ENCODE results near the gene GPR31.

GPR31 gene

GRCh38 chr6:167121335-167121841 is 36.4 kb downstream of the GPR31 start:
- Histone ChIP-seq H3K36me3 (ENCODE audit: insufficient read depth, low read length) (no peaks in the 10 kb centered on the region), H3K4me3 (ENCODE audit: low read length, poor library complexity, severe bottlenecking) (no peak overlapping the region), H3K9me2 (replicated peaks; ENCODE audit: low read depth, low read length) (no peaks in the 10 kb centered on the region), H2AFZ (ENCODE audit: low read length) (no peak overlapping the region), H4K20me1 (ENCODE audit: insufficient read depth, low read length, poor library complexity, severe bottlenecking) (no peaks in the 10 kb centered on the region), H3F3A (ENCODE audit: low read depth) (no peaks in the 10 kb centered on the region), H3K79me2 (ENCODE audit: insufficient read depth, low read length) (no peaks in the 10 kb centered on the region), H3K9me3 (ENCODE audit: insufficient read depth, low read depth, low read length) (no peaks in the 10 kb centered on the region), H3K4me2 (ENCODE audit: low read depth, low read length, poor library complexity, severe bottlenecking) (no peak overlapping the region), H3K4me1 (ENCODE audit: insufficient read depth, low read length, poor library complexity, severe bottlenecking) (no peaks in the 10 kb centered on the region), H3K9ac (ENCODE audit: low read depth, low read length, poor library complexity, severe bottlenecking) (no peak overlapping the region), H3K27me3 (ENCODE audit: insufficient read depth, low read length, poor library complexity, severe bottlenecking) (no peaks in the 10 kb centered on the region)
- TF ChIP-seq, protein P1, sequence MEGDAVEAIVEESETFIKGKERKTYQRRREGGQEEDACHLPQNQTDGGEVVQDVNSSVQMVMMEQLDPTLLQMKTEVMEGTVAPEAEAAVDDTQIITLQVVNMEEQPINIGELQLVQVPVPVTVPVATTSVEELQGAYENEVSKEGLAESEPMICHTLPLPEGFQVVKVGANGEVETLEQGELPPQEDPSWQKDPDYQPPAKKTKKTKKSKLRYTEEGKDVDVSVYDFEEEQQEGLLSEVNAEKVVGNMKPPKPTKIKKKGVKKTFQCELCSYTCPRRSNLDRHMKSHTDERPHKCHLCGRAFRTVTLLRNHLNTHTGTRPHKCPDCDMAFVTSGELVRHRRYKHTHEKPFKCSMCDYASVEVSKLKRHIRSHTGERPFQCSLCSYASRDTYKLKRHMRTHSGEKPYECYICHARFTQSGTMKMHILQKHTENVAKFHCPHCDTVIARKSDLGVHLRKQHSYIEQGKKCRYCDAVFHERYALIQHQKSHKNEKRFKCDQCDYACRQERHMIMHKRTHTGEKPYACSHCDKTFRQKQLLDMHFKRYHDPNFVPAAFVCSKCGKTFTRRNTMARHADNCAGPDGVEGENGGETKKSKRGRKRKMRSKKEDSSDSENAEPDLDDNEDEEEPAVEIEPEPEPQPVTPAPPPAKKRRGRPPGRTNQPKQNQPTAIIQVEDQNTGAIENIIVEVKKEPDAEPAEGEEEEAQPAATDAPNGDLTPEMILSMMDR (conservative IDR thresholded peaks at IDR 0.05; ENCODE audit: low read length): no peak
- TF ChIP-seq EZH2phosphoT487 (IDR thresholded peaks at IDR 0.05; ENCODE audit: borderline replicate concordance): no peak

- no peaks in the 10 kb centered on the region for H4K20me1 ChIP-seq (ENCODE audit: insufficient read depth, low read length, poor library complexity, severe bottlenecking)
- H3K27me3 ChIP-seq (ENCODE audit: insufficient read depth, low read length, poor library complexity, severe bottlenecking): no peaks in the 10 kb centered on the region
- H3F3A ChIP-seq (ENCODE audit: low read depth): no peaks in the 10 kb centered on the region
- no peaks in the 10 kb centered on the region for H3K9me3 ChIP-seq (ENCODE audit: insufficient read depth, low read depth, low read length)
- no peak overlapping the region for H3K9ac ChIP-seq (ENCODE audit: low read depth, low read length, poor library complexity, severe bottlenecking)
- no peaks in the 10 kb centered on the region for H3K9me2 ChIP-seq (replicated peaks; ENCODE audit: low read depth, low read length)
- no peaks in the 10 kb centered on the region for H3K4me1 ChIP-seq (ENCODE audit: insufficient read depth, low read length, poor library complexity, severe bottlenecking)
- H3K79me2 ChIP-seq (ENCODE audit: insufficient read depth, low read length): no peaks in the 10 kb centered on the region
- no peak overlapping the region for H3K4me2 ChIP-seq (ENCODE audit: low read depth, low read length, poor library complexity, severe bottlenecking)
- H2AFZ ChIP-seq (ENCODE audit: low read length): no peak overlapping the region
- TF ChIP-seq, protein P1 (conservative IDR thresholded peaks at IDR 0.05; ENCODE audit: low read length): no peak
- no peak for TF ChIP-seq EZH2phosphoT487 (IDR thresholded peaks at IDR 0.05; ENCODE audit: borderline replicate concordance)
- no peaks in the 10 kb centered on the region for H3K36me3 ChIP-seq (ENCODE audit: insufficient read depth, low read length)
- no peak overlapping the region for H3K4me3 ChIP-seq (ENCODE audit: low read length, poor library complexity, severe bottlenecking)
Measured at GRCh38 chr6:167120583-167120903, 37.2 kb downstream of the GPR31 start.

GRCh38 chr6:167119670-167120582 is 37.9 kb downstream of the GPR31 start:
- Histone ChIP-seq H4K20me1 (ENCODE audit: insufficient read depth, low read length, poor library complexity, severe bottlenecking) (no peaks in the 10 kb centered on the region), H3K36me3 (ENCODE audit: insufficient read depth, low read length) (no peaks in the 10 kb centered on the region), H2AFZ (ENCODE audit: low read length) (no peak overlapping the region), H3K9me3 (ENCODE audit: insufficient read depth, low read depth, low read length) (no peaks in the 10 kb centered on the region), H3K27me3 (ENCODE audit: insufficient read depth, low read length, poor library complexity, severe bottlenecking) (no peaks in the 10 kb centered on the region), H3K9me2 (replicated peaks; ENCODE audit: low read depth, low read length) (no peaks in the 10 kb centered on the region), H3K4me2 (ENCODE audit: low read depth, low read length, poor library complexity, severe bottlenecking) (no peak overlapping the region), H3K4me3 (ENCODE audit: low read length, poor library complexity, severe bottlenecking) (no peak overlapping the region), H3K79me2 (ENCODE audit: insufficient read depth, low read length) (no peaks in the 10 kb centered on the region), H3F3A (ENCODE audit: low read depth) (no peaks in the 10 kb centered on the region), H3K9ac (ENCODE audit: low read depth, low read length, poor library complexity, severe bottlenecking) (no peak overlapping the region), H3K4me1 (ENCODE audit: insufficient read depth, low read length, poor library complexity, severe bottlenecking) (no peaks in the 10 kb centered on the region)
- TF ChIP-seq EZH2phosphoT487 (IDR thresholded peaks at IDR 0.05; ENCODE audit: borderline replicate concordance): no peak
- TF ChIP-seq, protein P1 (conservative IDR thresholded peaks at IDR 0.05; ENCODE audit: low read length): no peak

All from Loucy (cell line).